Lower lobe of right lung (tissue), 2 donors: ENCODE data around the gene LAMTOR4. TPM values are rescaled to one million over a fixed set of nuclear protein-coding genes. Genes with fewer than 3 reads are reported as not detected.
"Not testable (repeated sequence)": the region's sequence is repeated elsewhere in the genome, so short reads cannot be mapped to it uniquely, and the experiment has no call there.

Experiments used
- ATAC-seq, 2 donors: fragments of 200-7000 bp; cut with Tn5 transposase; one replicate each; pipeline ENCODE4 v1.9.1; 2020 to 2022; ENCODE audit warnings: mild to moderate bottlenecking in 2 of 2, moderate library complexity in 2 of 2
- DNase-seq: peaks from one replicate; pipeline ENCODE4 v3.0.0-alpha.2; 2020
- H3K27ac ChIP-seq: fragments of 200-600 bp; one replicate; pipeline ENCODE4 v1.8.0; 2022
- H3K27me3 ChIP-seq: fragments of 200-600 bp; one replicate; pipeline ENCODE4 v1.8.0; 2022; ENCODE audit warnings: low read depth
- H3K36me3 ChIP-seq: fragments of 200-600 bp; one replicate; pipeline ENCODE4 v1.8.0; 2022; ENCODE audit warnings: mild to moderate bottlenecking
- H3K4me1 ChIP-seq: fragments of 200-600 bp; one replicate; pipeline ENCODE4 v1.8.0; 2022
- H3K4me3 ChIP-seq: fragments of 200-600 bp; one replicate; pipeline ENCODE4 v1.8.0; 2022; ENCODE audit warnings: mild to moderate bottlenecking
- H3K9me3 ChIP-seq: fragments of 200-600 bp; one replicate; pipeline ENCODE4 v1.8.0; 2022
- intact Hi-C: fragments of 100-400 bp; cut with DNase I; formaldehyde crosslinking; loops from one replicate; pipeline ENCODE4 v1.11.0; 2022
- total RNA-seq: library from RNA; stranded (reverse); fragmentation: NEBNext Ultra II Directional; extraction: Animal tissue kit (Norgen Biotek cat#: 25700); gene quantifications from one replicate; pipeline ENCODE4 v1.2.1, GENCODE V29; 2021
- TF ChIP-seq, protein P1 (sequence below): fragments of 200-600 bp; IDR thresholded peaks from one replicate; pipeline ENCODE4 v1.8.0; 2022; ENCODE audit warnings: antibody characterized with exemption, mild to moderate bottlenecking
- donor health status: DM: no; HTN: yes; CAD: no; lungs with severe emphysema.

The LAMTOR4 gene
- total RNA-seq, 1 donor from 2014 or later = 131 TPM

DNA sequence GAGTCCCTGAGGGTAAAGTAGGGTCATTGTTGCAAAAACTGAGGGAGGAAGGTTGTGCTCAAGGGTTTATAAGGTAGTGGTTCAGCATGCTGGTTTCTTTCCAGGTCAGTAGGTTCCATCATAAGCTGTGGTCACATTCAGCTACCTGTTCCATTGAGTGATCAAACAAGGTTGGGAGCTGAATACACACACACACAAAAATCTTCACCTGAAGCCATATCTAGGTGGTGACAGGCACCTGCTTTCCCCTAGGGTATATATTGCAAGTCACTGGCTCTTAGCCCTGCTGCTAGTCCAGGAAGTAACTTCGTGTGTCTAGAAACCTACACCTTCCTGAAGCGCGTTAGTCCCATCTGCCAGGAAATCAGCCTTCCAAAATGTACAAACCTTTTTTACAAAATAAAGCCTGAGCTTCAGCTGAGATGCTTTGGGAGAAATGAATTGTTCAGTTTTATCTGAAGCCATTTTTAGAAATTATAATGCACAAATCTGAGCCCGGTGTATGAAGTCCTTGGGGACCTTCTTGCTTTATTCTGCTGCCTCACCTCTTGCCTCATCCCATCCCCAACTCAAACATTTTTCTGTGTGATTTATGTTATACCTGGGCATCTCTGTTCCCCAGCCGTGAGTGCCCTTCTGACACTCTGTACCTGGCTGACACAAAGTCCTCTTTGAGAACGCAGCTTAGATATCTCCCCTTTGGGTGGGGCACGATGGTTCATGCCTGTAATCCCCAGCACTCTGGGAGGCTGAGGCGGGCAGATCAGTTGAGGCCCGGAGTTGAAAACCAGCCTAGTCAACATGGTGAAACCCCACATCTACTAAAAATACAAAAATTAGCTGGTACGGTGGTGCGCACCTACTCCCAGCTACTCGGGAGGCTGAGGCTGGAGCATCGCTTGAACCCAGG is 10.6 kb upstream of the LAMTOR4 start:
- Histone ChIP-seq H3K36me3 (no peaks in the 10 kb centered on the region), H3K4me1 (no peaks in the 10 kb centered on the region), H3K27ac (no peak overlapping the region), H3K27me3 (no peaks in the 10 kb centered on the region), H3K4me3 (no peak overlapping the region), H3K9me3 (no peaks in the 10 kb centered on the region)
- intact Hi-C loops = no loop called here
- TF ChIP-seq, protein P1, sequence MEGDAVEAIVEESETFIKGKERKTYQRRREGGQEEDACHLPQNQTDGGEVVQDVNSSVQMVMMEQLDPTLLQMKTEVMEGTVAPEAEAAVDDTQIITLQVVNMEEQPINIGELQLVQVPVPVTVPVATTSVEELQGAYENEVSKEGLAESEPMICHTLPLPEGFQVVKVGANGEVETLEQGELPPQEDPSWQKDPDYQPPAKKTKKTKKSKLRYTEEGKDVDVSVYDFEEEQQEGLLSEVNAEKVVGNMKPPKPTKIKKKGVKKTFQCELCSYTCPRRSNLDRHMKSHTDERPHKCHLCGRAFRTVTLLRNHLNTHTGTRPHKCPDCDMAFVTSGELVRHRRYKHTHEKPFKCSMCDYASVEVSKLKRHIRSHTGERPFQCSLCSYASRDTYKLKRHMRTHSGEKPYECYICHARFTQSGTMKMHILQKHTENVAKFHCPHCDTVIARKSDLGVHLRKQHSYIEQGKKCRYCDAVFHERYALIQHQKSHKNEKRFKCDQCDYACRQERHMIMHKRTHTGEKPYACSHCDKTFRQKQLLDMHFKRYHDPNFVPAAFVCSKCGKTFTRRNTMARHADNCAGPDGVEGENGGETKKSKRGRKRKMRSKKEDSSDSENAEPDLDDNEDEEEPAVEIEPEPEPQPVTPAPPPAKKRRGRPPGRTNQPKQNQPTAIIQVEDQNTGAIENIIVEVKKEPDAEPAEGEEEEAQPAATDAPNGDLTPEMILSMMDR = no peak
- ATAC-seq (no peak), DNase-seq (no peak)

DNA sequence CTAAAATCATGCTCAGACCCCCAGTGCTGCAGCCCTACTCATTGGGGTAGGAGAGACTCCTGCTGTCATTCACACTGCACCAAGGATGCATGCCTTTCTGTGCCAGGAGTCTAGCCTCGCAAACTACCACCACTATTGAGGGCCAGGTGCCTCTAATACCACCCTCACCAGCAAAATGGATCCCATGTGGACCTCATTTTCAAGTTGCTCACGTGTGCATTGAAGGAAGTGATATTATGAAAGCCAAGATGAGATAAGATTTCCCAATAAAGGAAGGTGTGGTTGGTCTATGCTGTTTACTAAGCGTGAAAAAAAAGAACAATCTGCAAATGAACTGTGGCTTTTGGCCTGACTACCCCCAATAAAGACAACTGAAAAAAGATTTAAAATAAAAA is 7.2 kb upstream of the LAMTOR4 start:
- H3K36me3 ChIP-seq = no peaks in the 10 kb centered on the region
- no peak for ATAC-seq
- no peak overlapping the region for H3K4me3 ChIP-seq
- no peak overlapping the region for H3K27ac ChIP-seq
- H3K27me3 ChIP-seq = no peaks in the 10 kb centered on the region
- H3K4me1 ChIP-seq = no peaks in the 10 kb centered on the region
- TF ChIP-seq, protein P1 = no peak
- no peak for DNase-seq
- intact Hi-C loops = no loop called here
- no peaks in the 10 kb centered on the region for H3K9me3 ChIP-seq

DNA sequence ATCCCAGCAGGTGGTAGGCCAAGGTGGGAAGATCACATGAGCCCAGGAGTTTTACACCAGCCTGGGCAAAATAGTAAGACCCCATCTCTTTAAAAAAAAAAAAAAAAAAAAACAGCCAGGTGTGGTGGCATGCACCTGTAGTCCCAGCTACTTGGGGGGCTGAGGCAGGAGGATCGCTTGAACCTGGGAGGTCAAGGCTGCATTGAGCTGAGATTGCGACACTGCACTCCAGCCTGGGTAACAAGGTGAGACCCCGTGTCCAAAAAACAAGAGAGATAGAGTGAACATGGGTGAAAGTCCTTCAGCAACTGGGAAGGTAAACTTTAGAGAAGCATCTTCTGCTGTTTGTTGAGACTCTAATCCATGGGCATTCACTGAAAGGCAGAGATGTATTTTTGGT is 6.3 kb upstream of the LAMTOR4 start:
- Histone ChIP-seq H3K9me3 (no peaks in the 10 kb centered on the region), H3K27ac (no peak overlapping the region), H3K4me3 (no peak overlapping the region), H3K4me1 (no peaks in the 10 kb centered on the region), H3K36me3 (no peaks in the 10 kb centered on the region), H3K27me3 (no peaks in the 10 kb centered on the region)
- intact Hi-C loops = no loop called here
- TF ChIP-seq, protein P1 = no peak
- ATAC-seq (no peak), DNase-seq (no peak)

DNA sequence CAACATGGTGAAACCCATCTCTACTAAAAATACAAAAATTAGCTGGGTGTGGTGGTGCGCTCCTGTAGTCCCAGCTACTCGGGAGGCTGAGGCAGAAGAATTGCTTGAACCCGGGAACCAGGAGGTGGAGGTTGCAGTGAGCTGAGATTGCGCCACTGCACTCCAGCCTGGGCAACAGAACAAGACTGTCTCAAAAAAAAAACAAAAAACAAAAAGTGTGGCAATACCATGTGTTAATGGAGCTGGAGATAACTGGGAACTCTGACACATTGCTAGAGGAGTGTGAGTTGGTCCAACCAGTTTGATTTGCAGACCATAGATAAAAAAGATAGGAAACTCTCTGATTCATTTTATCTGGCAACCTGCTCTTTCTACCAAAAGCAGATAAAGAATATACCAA is 2.4 kb upstream of the LAMTOR4 start:
- H3K27me3 ChIP-seq, intact Hi-C loops: not testable (repeated sequence)

DNA sequence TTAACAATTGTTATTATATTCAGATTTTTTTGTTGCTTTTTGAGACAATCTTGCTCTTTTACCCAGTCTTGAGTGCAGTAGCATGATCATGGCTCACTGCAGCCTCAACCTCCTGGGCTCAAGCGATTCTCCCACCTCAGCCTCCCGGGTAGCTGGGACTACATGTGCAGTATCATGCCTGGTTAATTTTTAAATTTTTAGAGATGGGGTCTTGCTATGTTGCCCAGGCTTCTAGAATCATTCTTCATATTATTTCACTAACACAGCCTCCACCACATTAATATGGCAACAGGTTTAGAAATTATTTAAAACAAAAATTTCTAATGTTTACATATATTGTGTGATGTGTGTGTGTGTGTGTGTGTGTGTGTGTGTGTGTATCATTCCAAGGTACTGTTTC is 1.4 kb upstream of the LAMTOR4 start:
- H3K9me3 ChIP-seq = no peaks in the 10 kb centered on the region

More for the DNA sequence above, 2.4 kb upstream of the LAMTOR4 start:
- not testable (repeated sequence) for H3K36me3 ChIP-seq, H3K4me3 ChIP-seq, DNase-seq, H3K27ac ChIP-seq, ATAC-seq, H3K9me3 ChIP-seq
- H3K4me1 ChIP-seq = peaks cover 19% of the 10 kb centered on the region

DNA sequence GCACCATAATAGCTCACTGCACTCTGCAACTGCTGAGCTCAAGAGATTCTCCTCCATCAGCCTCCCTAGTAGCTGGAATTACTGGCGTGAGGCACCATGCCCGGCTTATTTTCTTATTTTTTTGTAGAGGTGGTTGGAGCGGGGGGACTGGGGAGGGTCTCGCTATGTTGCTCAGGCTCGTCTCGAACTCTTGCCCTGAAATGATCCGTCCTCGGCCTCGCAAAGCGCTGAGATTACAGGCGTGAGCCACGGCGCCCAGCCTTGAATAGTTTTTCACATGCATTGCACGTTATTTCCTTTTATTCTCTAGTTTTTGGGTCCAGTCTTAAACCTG is 526 bp upstream of the LAMTOR4 start:
- TF ChIP-seq, protein P1 = no peak
- H3K27ac ChIP-seq = peak overlapping the region; percentile 86

More for the DNA sequence above, 1.4 kb upstream of the LAMTOR4 start:
- H3K4me3 ChIP-seq = no peak overlapping the region
- intact Hi-C loops = no loop called here
- no peak overlapping the region for H3K27ac ChIP-seq
- H3K36me3 ChIP-seq = no peaks in the 10 kb centered on the region
- DNase-seq (no peak), ATAC-seq (no peak)
- TF ChIP-seq, protein P1 = no peak
- H3K27me3 ChIP-seq = no peaks in the 10 kb centered on the region
- H3K4me1 ChIP-seq = peaks cover 26% of the 10 kb centered on the region

More for the DNA sequence above, 526 bp upstream of the LAMTOR4 start:
- Histone ChIP-seq H3K27me3 (no peaks in the 10 kb centered on the region), H3K36me3 (peaks cover 4% of the 10 kb centered on the region), H3K4me3 (peak overlapping the region; percentile 79), H3K4me1 (peaks cover 35% of the 10 kb centered on the region), H3K9me3 (no peaks in the 10 kb centered on the region)
- DNase-seq = no peak
- ATAC-seq = no peak
- intact Hi-C loops = no loop called here
